PC-3 (cell line): Measurements from ENCODE around the gene KATNAL1. TPM values are rescaled to one million over a fixed set of nuclear protein-coding genes. Genes with fewer than 3 reads are reported as not detected.

ENCODE experiments used
- ATAC-seq: fragments of 200-7000 bp; cut with Tn5 transposase; 2 replicates; pipeline ENCODE4 v1.9.1; 2020; ENCODE audit warnings: mild to moderate bottlenecking, moderate library complexity
- BruUV-seq: library from RNA; stranded (reverse); fragments of 400-500 nt; replicated peaks from 2 replicates; lab custom pipeline; 2021; lab: Mats Ljungman, UMichigan
- CTCF ChIA-PET: fragments of 300-600 bp; sonication (Branson Sonifier 250); formaldehyde crosslinking; loops from one replicate; lab custom pipeline; 2022; ENCODE audit warnings: antibody characterized with exemption; lab: Charles Lee
- POLR2A ChIA-PET: fragments of 300-600 bp; sonication (Branson Sonifier 250); formaldehyde crosslinking; loops from one replicate; lab custom pipeline; 2022; ENCODE audit warnings: antibody characterized with exemption; ENCODE audit not compliant: unreplicated experiment; lab: Charles Lee
- DNase-seq: peaks from one replicate; pipeline ENCODE4 v3.0.0-alpha.2; 2015
- H2AFZ ChIP-seq: fragments of 300-600 bp; sonication (generic); 2 replicates; pipeline ENCODE4 v1.6.0; 2016; ENCODE audit warnings: antibody characterized with exemption, low read length
- H3F3A ChIP-seq: fragments of 300-600 bp; sonication (generic); one replicate; pipeline ENCODE4 v1.6.0; 2017; ENCODE audit warnings: antibody characterized with exemption, low read length, control low read depth, mild to moderate bottlenecking; ENCODE audit not compliant: unreplicated experiment
- H3K27ac ChIP-seq: fragments of 300-600 bp; sonication (generic); 2 replicates; pipeline ENCODE4 v1.5.1; 2016; ENCODE audit warnings: mild to moderate bottlenecking, low read length
- H3K27me3 ChIP-seq: fragments of 300-600 bp; sonication (generic); 2 replicates; pipeline ENCODE4 v1.6.1; 2016; ENCODE audit warnings: low read length, mixed read lengths
- H3K36me3 ChIP-seq: fragments of 300-600 bp; sonication (generic); 2 replicates; pipeline ENCODE4 v1.6.1; 2016; ENCODE audit warnings: low read depth, mixed run types, low read length, mixed read lengths
- H3K4me1 ChIP-seq: fragments of 300-600 bp; sonication (generic); 2 replicates; pipeline ENCODE4 v1.5.1; 2016; ENCODE audit warnings: low read length; ENCODE audit not compliant: insufficient read depth
- H3K4me2 ChIP-seq: fragments of 300-600 bp; sonication (generic); 2 replicates; pipeline ENCODE4 v1.6.0; 2016; ENCODE audit warnings: low read length
- H3K4me3 ChIP-seq: fragments of 300-600 bp; sonication (generic); 2 replicates; pipeline ENCODE4 v1.5.1; 2016; ENCODE audit warnings: mild to moderate bottlenecking, low read length, mixed read lengths
- H3K79me2 ChIP-seq: fragments of 300-600 bp; sonication (generic); 2 replicates; pipeline ENCODE4 v1.6.1; 2017; ENCODE audit warnings: low read length, mixed read lengths
- H3K9ac ChIP-seq: fragments of 300-600 bp; sonication (generic); 2 replicates; pipeline ENCODE4 v1.6.0; 2016; ENCODE audit warnings: mild to moderate bottlenecking, low read length
- H3K9me2 ChIP-seq: fragments of 300-600 bp; sonication (generic); replicated peaks from 2 replicates; pipeline ENCODE4 v1.6.1; 2016; ENCODE audit warnings: mixed run types, low read length, mixed read lengths
- H3K9me3 ChIP-seq: fragments of 300-600 bp; sonication (generic); 2 replicates; pipeline ENCODE4 v1.6.1; 2016; ENCODE audit warnings: low read length, mixed read lengths
- H4K20me1 ChIP-seq: fragments of 300-600 bp; sonication (generic); 2 replicates; pipeline ENCODE4 v1.6.1; 2016; ENCODE audit warnings: low read length, mixed read lengths
- CTCF ChIP-seq: fragments of 300-600 bp; sonication (generic); conservative IDR thresholded peaks from 2 replicates; pipeline ENCODE4 v1.5.1; 2017; ENCODE audit warnings: antibody characterized with exemption, low read depth, mild to moderate bottlenecking, low read length
- EZH2 ChIP-seq: fragments of 300-600 bp; sonication (generic); IDR thresholded peaks from one replicate; pipeline ENCODE4 v1.6.1; 2017; ENCODE audit warnings: antibody characterized with exemption, mild to moderate bottlenecking, low read length; ENCODE audit not compliant: unreplicated experiment
- EZH2phosphoT487 ChIP-seq: fragments of 300-600 bp; sonication (generic); IDR thresholded peaks from 2 replicates; pipeline ENCODE4 v1.6.1; 2018; ENCODE audit warnings: mild to moderate bottlenecking, antibody characterized with exemption, low read length, borderline replicate concordance
- intact Hi-C: fragments of 100-400 bp; cut with micrococcal nuclease; formaldehyde crosslinking; loops from 2 replicates; pipeline ENCODE4 v1.9.0; 2023
- total RNA-seq: library from RNA; depleted of rRNA; stranded (reverse); fragments of >200 nt; gene quantifications from 2 replicates; pipeline ENCODE4 v1.2.3, GENCODE V29; 2014

The KATNAL1 gene
- total RNA-seq, 1 experiment from 2014 or later = 4.3 TPM

GRCh38 chr13:30173303-30173610 is 134.1 kb downstream of the KATNAL1 start:
- H2AFZ ChIP-seq = no peak overlapping the region
- CTCF ChIA-PET = no interaction called here
- no peak for TF ChIP-seq CTCF
- TF ChIP-seq EZH2 = no peak
- TF ChIP-seq EZH2phosphoT487 = no peak

GRCh38 chr13:30172593-30173302 is 134.6 kb downstream of the KATNAL1 start:
- ChIA-PET POLR2A (no interaction called here), CTCF (no interaction called here)
- DNase-seq = no peak
- H3K9ac ChIP-seq = no peak overlapping the region
- intact Hi-C loops = no loop called here
- no peak overlapping the region for H3K4me3 ChIP-seq
- TF ChIP-seq EZH2phosphoT487 (no peak), CTCF (no peak), EZH2 (no peak)
- no peak overlapping the region for H3K27ac ChIP-seq
- no peaks in the 10 kb centered on the region for H3K36me3 ChIP-seq
- no peaks in the 10 kb centered on the region for H4K20me1 ChIP-seq
- H3K79me2 ChIP-seq = no peaks in the 10 kb centered on the region
- no peak overlapping the region for H3K4me2 ChIP-seq
- H3K9me3 ChIP-seq = no peaks in the 10 kb centered on the region
- BruUV-seq = no TSS peak
- no peak for ATAC-seq
- no peaks in the 10 kb centered on the region for H3F3A ChIP-seq
- H3K9me2 ChIP-seq = no peaks in the 10 kb centered on the region
- no peak overlapping the region for H2AFZ ChIP-seq
- no peaks in the 10 kb centered on the region for H3K4me1 ChIP-seq
- no peaks in the 10 kb centered on the region for H3K27me3 ChIP-seq

More at GRCh38 chr13:30173303-30173610, 134.1 kb downstream of the KATNAL1 start:
- Histone ChIP-seq H3K79me2 (no peaks in the 10 kb centered on the region), H3K9me2 (no peaks in the 10 kb centered on the region), H4K20me1 (no peaks in the 10 kb centered on the region), H3K9ac (no peak overlapping the region), H3K9me3 (no peaks in the 10 kb centered on the region), H3K36me3 (no peaks in the 10 kb centered on the region), H3K27me3 (no peaks in the 10 kb centered on the region), H3F3A (no peaks in the 10 kb centered on the region), H3K27ac (no peak overlapping the region), H3K4me2 (no peak overlapping the region), H3K4me3 (no peak overlapping the region), H3K4me1 (no peaks in the 10 kb centered on the region)
- POLR2A ChIA-PET = no interaction called here
- no peak for ATAC-seq
- intact Hi-C loops = no loop called here
- BruUV-seq = no TSS peak
- DNase-seq = no peak

- H3K27me3 ChIP-seq = no peaks in the 10 kb centered on the region
- H3K79me2 ChIP-seq = no peaks in the 10 kb centered on the region
- no peaks in the 10 kb centered on the region for H4K20me1 ChIP-seq
- no peaks in the 10 kb centered on the region for H3F3A ChIP-seq
- ChIA-PET CTCF (no interaction called here), POLR2A (no interaction called here)
- H3K27ac ChIP-seq = no peak overlapping the region
- H3K4me2 ChIP-seq = no peak overlapping the region
- H3K4me3 ChIP-seq = no peak overlapping the region
- no peak overlapping the region for H3K9ac ChIP-seq
- no peaks in the 10 kb centered on the region for H3K9me3 ChIP-seq
- no peak for ATAC-seq
- TF ChIP-seq EZH2phosphoT487 (no peak), CTCF (no peak), EZH2 (no peak)
- no peaks in the 10 kb centered on the region for H3K36me3 ChIP-seq
- no TSS peak for BruUV-seq
- intact Hi-C loops = no loop called here
- no peaks in the 10 kb centered on the region for H3K4me1 ChIP-seq
- H2AFZ ChIP-seq = no peak overlapping the region
- no peaks in the 10 kb centered on the region for H3K9me2 ChIP-seq
- no peak for DNase-seq
Measured at GRCh38 chr13:30170569-30170968, 136.8 kb downstream of the KATNAL1 start.
